Pancreas (tissue), 10 donors: ENCODE measurements around the gene SFN. TPM values are rescaled to one million over a fixed set of nuclear protein-coding genes. Genes with fewer than 3 reads are reported as not detected.

Experiments
- ATAC-seq, 4 donors: fragments of 200-7000 bp; cut with Tn5 transposase; one replicate each; pipeline versions ENCODE4 v1.8.0 to v1.9.1; 2020; ENCODE audit warnings: mild to moderate bottlenecking in 4 of 4, moderate library complexity in 4 of 4
- DNase-seq, 6 donors: peaks; one replicate each; pipeline ENCODE4 v3.0.0-alpha.2; 2020
- FAIRE-seq: peaks from 2 replicates; lab custom pipeline; 2012; peaks lifted over from hg19 to GRCh38; lab: Jason Lieb, UNC
- H3K27ac ChIP-seq, 4 donors: fragments of 200-600 bp; sonication (generic); 1 replicate in 3 of 4; 2 replicates in 1 of 4; pipeline versions ENCODE4 v1.5.0 to v1.8.0; 2020
- H3K27me3 ChIP-seq, 4 donors: fragments of 200-600 bp; one replicate each; pipeline ENCODE4 v1.8.0; 2021
- H3K36me3 ChIP-seq, 3 donors: fragments of 200-600 bp; sonication (generic) in 1 of 3; one replicate each; pipeline versions ENCODE4 v1.5.0 to v1.8.0; 2020 to 2021
- H3K4me1 ChIP-seq, 3 donors: fragments of 200-600 bp; one replicate each; pipeline ENCODE4 v1.8.0; 2021
- H3K4me3 ChIP-seq, 4 donors: fragments of 200-600 bp; sonication (generic) in 2 of 4; one replicate each; pipeline versions ENCODE4 v1.5.0 to v1.8.0; 2020 to 2021
- H3K9me3 ChIP-seq, 4 donors: fragments of 200-600 bp; one replicate each; pipeline ENCODE4 v1.8.0; 2021
- CTCF ChIP-seq, 4 donors: fragments of 200-600 bp; sonication (generic) in 3 of 4; IDR thresholded peaks; one replicate each; pipeline versions ENCODE4 v1.5.0 to v1.8.0; 2021; ENCODE audit warnings: antibody characterized with exemption in 4 of 4
- WGBS, 2 donors: extraction: QIAGEN DNeasy Blood & Tissue Kit; methylation state at CpG; one replicate each; pipeline ENCODE4 v1.1.7; 2013; 5-methylcytosine and 5-hydroxymethylcytosine counted together
- intact Hi-C, 3 donors: fragments of 100-400 bp; cut with DNase I; formaldehyde crosslinking; loops; one replicate each; pipeline versions ENCODE4 v1.11.1 to v1.14.2; 2022
- polyA plus RNA-seq, 2 donors: library from polyadenylated mRNA; stranded (reverse); fragments of 200-250 nt; gene quantifications; one replicate each; pipeline ENCODE4 v1.2.3, GENCODE V29; 2013
- total RNA-seq, 6 donors: library from RNA; stranded (reverse); fragmentation: NEBNext Ultra II Directional in 4 of 6; extraction: Animal tissue kit (Norgen Biotek cat#: 25700) in 4 of 6; gene quantifications; one replicate each; pipeline versions ENCODE4 v1.2.1 to v1.2.4, GENCODE V29; 2021 to 2023
- donor health status: healthy with polysubstance abuse.
- donor health status: DM: no; HTN: no; CAD: no; lungs with moderate emphysema.
- donor health status: DM: no; HTN: no; CAD: no.
- donor health status: control.
- donor health status: control.
- donor health status: Bipolar disorder and iron deficiency.
- donor health status: DM: yes; HTN: yes; CAD: no.
- donor health status: DM: no; HTN: no; CAD: no.
- donor health status: DM: no; HTN: no; CAD: no.
- donor health status: DM: yes; HTN: yes; CAD: no.

SFN gene
- total and polyA plus RNA-seq, 8 donors = 0.28 to 1.8 (median 0.77) TPM; not detected in 1

- Histone ChIP-seq H3K4me3 (no peak overlapping the region), H3K27ac (peak overlapping the region in 3 of 4 donors; percentile 9 to 59 (median 22)), H3K4me1 (peaks cover 0 to 20% (median 15%) of the 10 kb centered on the region in 3 donors), H3K36me3 (no peaks in the 10 kb centered on the region), H3K27me3 (no peaks in the 10 kb centered on the region), H3K9me3 (no peaks in the 10 kb centered on the region)
- WGBS, 2 donors = 35 to 39% methylated on average over 6 of the region's 6 CpGs
- intact Hi-C loops = no loop called here
- TF ChIP-seq CTCF (IDR thresholded peaks at IDR 0.05) = no peak
- DNase-seq (peak in 4 of 6 donors; percentile 55 to 86 (median 73)), FAIRE-seq (no peak), ATAC-seq (peak; percentile 74 to 82 (median 78))
These were observed 44.3 kb downstream of the SFN start for GRCh38 chr1:26907071-26907917.

GRCh38 chr1:26909951-26910342 is 47.0 kb downstream of the SFN start:
- ATAC-seq = no peak

GRCh38 chr1:26910343-26911160 is 47.6 kb downstream of the SFN start:
- no peak for ATAC-seq
- Histone ChIP-seq H3K27me3 (no peaks in the 10 kb centered on the region), H3K4me3 (peak overlapping the region in 2 of 4 donors; percentile 68 to 76), H3K9me3 (no peaks in the 10 kb centered on the region), H3K27ac (peak overlapping the region; percentile 5 to 97 (median 18)), H3K4me1 (peaks cover 8 to 23% (median 11%) of the 10 kb centered on the region in 3 donors), H3K36me3 (no peaks in the 10 kb centered on the region)
- WGBS, 2 donors = 25 to 35% methylated on average over 4 of the region's 4 CpGs
- intact Hi-C loops = no loop called here
- peak in 1 of 6 donors; percentile 46 for DNase-seq
- no peak for TF ChIP-seq CTCF (IDR thresholded peaks at IDR 0.05)
- FAIRE-seq = no peak

More at GRCh38 chr1:26909951-26910342, 47.0 kb downstream of the SFN start:
- peaks cover 5 to 18% (median 6%) of the 10 kb centered on the region in 3 donors for H3K4me1 ChIP-seq
- no peaks in the 10 kb centered on the region for H3K27me3 ChIP-seq
- WGBS, 2 donors = 58 to 74% methylated on average over 3 of the region's 3 CpGs
- intact Hi-C loops = no loop called here
- no peaks in the 10 kb centered on the region for H3K36me3 ChIP-seq
- DNase-seq (no peak), FAIRE-seq (no peak)
- peak overlapping the region in 1 of 4 donors; percentile 97 for H3K27ac ChIP-seq
- no peak for TF ChIP-seq CTCF (IDR thresholded peaks at IDR 0.05)
- H3K4me3 ChIP-seq = no peak overlapping the region
- H3K9me3 ChIP-seq = no peaks in the 10 kb centered on the region

GRCh38 chr1:26911399-26912146 is 48.6 kb downstream of the SFN start:
- Histone ChIP-seq H3K4me1 (peaks cover 17 to 33% (median 18%) of the 10 kb centered on the region in 3 donors), H3K27ac (peak overlapping the region in 2 of 4 donors; percentile 48 to 97), H3K4me3 (peak overlapping the region; percentile 27 to 76 (median 64)), H3K36me3 (no peaks in the 10 kb centered on the region), H3K27me3 (no peaks in the 10 kb centered on the region), H3K9me3 (no peaks in the 10 kb centered on the region)
- 14 to 25% methylated on average over 8 of the region's 8 CpGs for WGBS, 2 donors
- DNase-seq = peak in 2 of 6 donors; percentile 50 to 67
- no peak for FAIRE-seq
- ATAC-seq = no peak
- intact Hi-C loops = no loop called here
- TF ChIP-seq CTCF (IDR thresholded peaks at IDR 0.05) = no peak
